ENCODE measurements around the gene JMJD8.

The JMJD8 gene

DNA sequence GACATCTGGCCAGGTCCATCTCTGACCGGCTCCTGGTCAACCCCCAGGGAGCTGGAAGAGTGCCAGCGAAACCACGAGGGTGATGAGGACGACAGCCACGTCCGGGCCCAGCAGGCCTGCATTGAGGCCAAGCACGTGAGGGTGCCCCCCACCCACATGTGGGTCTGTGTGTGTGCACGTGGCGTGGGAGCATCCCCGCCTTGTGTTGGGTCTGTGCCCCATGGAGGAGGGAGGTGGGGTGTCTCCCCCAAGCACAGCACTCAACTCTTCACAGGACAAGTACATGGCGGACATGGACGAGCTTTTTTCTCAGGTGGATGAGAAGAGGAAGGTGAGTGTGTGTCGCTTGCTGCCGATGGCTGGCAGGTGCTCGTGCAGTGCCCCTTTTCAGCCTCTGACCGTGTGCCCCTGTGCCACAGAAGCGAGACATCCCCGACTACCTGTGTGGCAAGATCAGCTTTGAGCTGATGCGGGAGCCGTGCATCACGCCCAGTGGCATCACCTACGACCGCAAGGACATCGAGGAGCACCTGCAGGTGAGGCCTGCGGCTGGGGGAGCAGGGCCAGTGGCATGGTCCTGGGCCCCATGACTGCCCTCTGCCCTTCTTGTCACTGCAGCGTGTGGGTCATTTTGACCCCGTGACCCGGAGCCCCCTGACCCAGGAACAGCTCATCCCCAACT, 2.2 kb downstream of the JMJD8 start:
- TF ChIP-seq POLR2AphosphoS5 (IDR thresholded peaks at IDR 0.05; ENCODE audit: low read depth, low read length) (no peak), FOXP2 (optimal IDR thresholded peaks at IDR 0.05; ENCODE audit: borderline replicate concordance, extremely low read depth, extremely low read length, insufficient read depth) (no peak), SIN3A (IDR thresholded peaks at IDR 0.05; ENCODE audit: borderline replicate concordance, insufficient read depth, low read length) (no peak), TAF1 (IDR thresholded peaks at IDR 0.05; ENCODE audit: borderline replicate concordance, insufficient read depth, low read length) (no peak)
- TF ChIP-seq, protein P1, sequence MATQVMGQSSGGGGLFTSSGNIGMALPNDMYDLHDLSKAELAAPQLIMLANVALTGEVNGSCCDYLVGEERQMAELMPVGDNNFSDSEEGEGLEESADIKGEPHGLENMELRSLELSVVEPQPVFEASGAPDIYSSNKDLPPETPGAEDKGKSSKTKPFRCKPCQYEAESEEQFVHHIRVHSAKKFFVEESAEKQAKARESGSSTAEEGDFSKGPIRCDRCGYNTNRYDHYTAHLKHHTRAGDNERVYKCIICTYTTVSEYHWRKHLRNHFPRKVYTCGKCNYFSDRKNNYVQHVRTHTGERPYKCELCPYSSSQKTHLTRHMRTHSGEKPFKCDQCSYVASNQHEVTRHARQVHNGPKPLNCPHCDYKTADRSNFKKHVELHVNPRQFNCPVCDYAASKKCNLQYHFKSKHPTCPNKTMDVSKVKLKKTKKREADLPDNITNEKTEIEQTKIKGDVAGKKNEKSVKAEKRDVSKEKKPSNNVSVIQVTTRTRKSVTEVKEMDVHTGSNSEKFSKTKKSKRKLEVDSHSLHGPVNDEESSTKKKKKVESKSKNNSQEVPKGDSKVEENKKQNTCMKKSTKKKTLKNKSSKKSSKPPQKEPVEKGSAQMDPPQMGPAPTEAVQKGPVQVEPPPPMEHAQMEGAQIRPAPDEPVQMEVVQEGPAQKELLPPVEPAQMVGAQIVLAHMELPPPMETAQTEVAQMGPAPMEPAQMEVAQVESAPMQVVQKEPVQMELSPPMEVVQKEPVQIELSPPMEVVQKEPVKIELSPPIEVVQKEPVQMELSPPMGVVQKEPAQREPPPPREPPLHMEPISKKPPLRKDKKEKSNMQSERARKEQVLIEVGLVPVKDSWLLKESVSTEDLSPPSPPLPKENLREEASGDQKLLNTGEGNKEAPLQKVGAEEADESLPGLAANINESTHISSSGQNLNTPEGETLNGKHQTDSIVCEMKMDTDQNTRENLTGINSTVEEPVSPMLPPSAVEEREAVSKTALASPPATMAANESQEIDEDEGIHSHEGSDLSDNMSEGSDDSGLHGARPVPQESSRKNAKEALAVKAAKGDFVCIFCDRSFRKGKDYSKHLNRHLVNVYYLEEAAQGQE (IDR thresholded peaks at IDR 0.05; ENCODE audit: insufficient read depth in 1 of 2, low read depth in 2 of 2, low read length in 2 of 2): no peak

DNA sequence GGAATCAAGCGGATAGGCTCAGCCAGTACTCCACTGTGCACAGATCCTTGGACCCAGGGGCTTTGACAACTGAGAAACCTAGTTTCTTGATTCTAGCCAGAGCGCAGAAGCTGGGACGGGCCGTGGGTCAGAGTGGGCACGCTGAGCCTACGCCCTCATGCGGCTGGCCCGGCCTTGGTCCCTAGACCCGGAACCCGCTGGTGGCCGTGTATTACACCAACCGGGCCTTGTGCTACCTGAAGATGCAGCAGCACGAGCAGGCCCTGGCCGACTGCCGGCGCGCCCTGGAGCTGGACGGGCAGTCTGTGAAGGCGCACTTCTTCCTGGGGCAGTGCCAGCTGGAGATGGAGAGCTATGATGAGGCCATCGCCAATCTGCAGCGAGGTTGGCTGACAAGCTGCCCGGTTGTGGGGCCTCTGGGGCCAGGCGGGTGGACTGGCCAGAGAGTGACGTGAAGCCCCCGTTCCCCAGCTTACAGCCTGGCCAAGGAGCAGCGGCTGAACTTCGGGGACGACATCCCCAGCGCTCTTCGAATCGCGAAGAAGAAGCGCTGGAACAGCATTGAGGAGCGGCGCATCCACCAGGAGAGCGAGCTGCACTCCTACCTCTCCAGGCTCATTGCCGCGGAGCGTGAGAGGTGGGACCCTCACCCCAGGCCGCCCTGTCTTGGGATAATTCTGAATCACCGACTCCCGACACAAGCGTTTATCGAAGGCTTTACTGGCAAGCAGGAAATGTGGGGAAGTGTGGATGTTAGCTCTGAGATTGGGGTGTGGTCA, 3.0 kb downstream of the JMJD8 start:
- no peak for TF ChIP-seq TAF1 (IDR thresholded peaks at IDR 0.05; ENCODE audit: borderline replicate concordance, insufficient read depth, low read length)
- no peak for TF ChIP-seq FOXP2 (optimal IDR thresholded peaks at IDR 0.05; ENCODE audit: borderline replicate concordance, extremely low read depth, extremely low read length, insufficient read depth)
- no peak for TF ChIP-seq POLR2AphosphoS5 (IDR thresholded peaks at IDR 0.05; ENCODE audit: low read depth, low read length)
- TF ChIP-seq SIN3A (IDR thresholded peaks at IDR 0.05; ENCODE audit: borderline replicate concordance, insufficient read depth, low read length): 0 out of 2 replicates have a peak, but pooled peaks have one; percentile 24

DNA sequence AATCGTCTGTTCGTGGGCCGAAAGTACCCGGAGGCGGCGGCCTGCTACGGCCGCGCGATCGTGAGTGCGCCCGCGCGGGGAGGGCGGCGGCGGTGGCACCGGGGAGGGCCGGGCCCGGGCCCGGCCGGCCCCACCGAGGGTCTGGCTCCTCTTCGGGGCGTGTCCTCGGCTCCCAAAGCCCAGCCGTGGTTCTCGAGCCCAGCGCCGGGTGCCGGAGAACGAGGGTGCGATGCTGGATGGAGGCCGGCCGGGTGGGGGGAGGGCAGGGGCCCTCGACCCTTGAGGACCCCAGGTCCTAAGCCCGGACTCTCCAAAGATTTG, 3.5 kb downstream of the JMJD8 start:
- TF ChIP-seq SIN3A (IDR thresholded peaks at IDR 0.05; ENCODE audit: borderline replicate concordance, insufficient read depth, low read length) (no peak; the same call in 1 of the 2 replicates), FOXP2 (optimal IDR thresholded peaks at IDR 0.05; ENCODE audit: borderline replicate concordance, extremely low read depth, extremely low read length, insufficient read depth) (no peak), POLR2AphosphoS5 (IDR thresholded peaks at IDR 0.05; ENCODE audit: low read depth, low read length) (no peak), TAF1 (IDR thresholded peaks at IDR 0.05; ENCODE audit: borderline replicate concordance, insufficient read depth, low read length) (no peak)
- TF ChIP-seq, protein P1 (IDR thresholded peaks at IDR 0.05; ENCODE audit: insufficient read depth in 1 of 2, low read depth in 2 of 2, low read length in 2 of 2): no peak

DNA sequence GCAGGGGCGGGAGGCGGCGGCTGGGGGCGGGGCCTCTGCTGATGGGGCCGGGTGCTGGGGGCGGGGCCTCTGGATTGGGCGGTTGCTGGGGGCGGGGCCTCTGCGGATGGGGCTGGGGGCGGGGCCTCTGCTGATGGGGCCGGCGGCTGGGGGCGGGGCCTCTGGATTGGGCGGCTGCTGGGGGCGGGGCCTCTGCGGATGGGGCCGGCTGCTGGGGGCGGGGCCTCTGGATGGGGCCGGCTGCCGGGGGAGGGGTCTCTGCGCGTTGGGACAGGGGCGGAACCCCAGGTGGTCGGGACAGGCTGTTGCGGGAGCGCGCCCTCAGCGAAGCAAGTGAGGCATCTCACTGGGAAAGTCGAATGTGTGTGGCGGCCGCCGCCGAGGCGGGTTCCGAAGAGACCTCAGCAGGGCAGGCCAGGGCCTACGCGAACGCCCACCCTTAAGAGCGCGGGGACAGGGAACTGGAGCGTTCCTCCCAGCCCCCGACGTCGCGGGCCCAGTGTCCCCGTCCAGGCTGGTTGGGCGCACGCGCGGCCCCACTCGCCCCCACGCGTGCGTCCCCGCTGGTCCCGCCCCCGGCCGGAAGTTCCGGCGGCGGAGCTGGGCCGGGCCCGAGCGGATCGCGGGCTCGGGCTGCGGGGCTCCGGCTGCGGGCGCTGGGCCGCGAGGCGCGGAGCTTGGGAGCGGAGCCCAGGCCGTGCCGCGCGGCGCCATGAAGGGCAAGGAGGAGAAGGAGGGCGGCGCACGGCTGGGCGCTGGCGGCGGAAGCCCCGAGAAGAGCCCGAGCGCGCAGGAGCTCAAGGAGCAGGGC, 4.1 kb downstream of the JMJD8 start, which contains the start of gene STUB1:
Gene STUB1 (plus strand): TSS at position 597 of the 811 bp plus-strand sequence. CDS start 116 bp downstream, at position 713.
- TF ChIP-seq TAF1 (IDR thresholded peaks at IDR 0.05; ENCODE audit: borderline replicate concordance, insufficient read depth, low read length) (no peak), POLR2AphosphoS5 (IDR thresholded peaks at IDR 0.05; ENCODE audit: low read depth, low read length) (no peak), SIN3A (IDR thresholded peaks at IDR 0.05; ENCODE audit: borderline replicate concordance, insufficient read depth, low read length) (no peak), FOXP2 (optimal IDR thresholded peaks at IDR 0.05; ENCODE audit: borderline replicate concordance, extremely low read depth, extremely low read length, insufficient read depth) (no peak)
- TF ChIP-seq, protein P1 (IDR thresholded peaks at IDR 0.05; ENCODE audit: insufficient read depth in 1 of 2, low read depth in 2 of 2, low read length in 2 of 2): no peak

Measured in PFSK-1 (cell line).